Keratinocyte (primary cell): ENCODE data around the gene GGT5.
"Not testable (repeated sequence)": the region's sequence is repeated elsewhere in the genome, so short reads cannot be mapped to it uniquely, and the experiment has no call there.

Experiments
- CTCF ChIP-seq, 3 experiments: IDR thresholded peaks in 1 of 3; conservative IDR thresholded peaks in 1 of 3; optimal IDR thresholded peaks in 1 of 3; 2 replicates in 2 of 3; 3 replicates in 1 of 3; pipeline versions ENCODE3 to v1.5.1; 2011; ENCODE audit warnings: low read length in 3 of 3, mild to moderate bottlenecking in 3 of 3, moderate library complexity in 2 of 3, control low read depth in 1 of 3, inconsistent platforms in 1 of 3; ENCODE audit not compliant: insufficient read depth in 2 of 3; ENCODE audit errors: extremely low read depth in 1 of 3
- EZH2 ChIP-seq: IDR thresholded peaks from one replicate; pipeline ENCODE4 v1.6.1; 2012; ENCODE audit warnings: inconsistent platforms, mild to moderate bottlenecking, low read length, moderate library complexity

- not testable (repeated sequence) for TF ChIP-seq CTCF (optimal IDR thresholded peaks at IDR 0.05 in 1 of 3, IDR thresholded peaks at IDR 0.05 in 1 of 3, conservative IDR thresholded peaks at IDR 0.05 in 1 of 3; ENCODE audit: extremely low read depth in 1 of 3, insufficient read depth in 2 of 3, low read length in 3 of 3); EZH2
These were observed at the start of gene GGT5 for GRCh38 chr22:24245030-24245431.
